ENCODE results near the gene COL4A2. TPM values are rescaled to one million over a fixed set of nuclear protein-coding genes. Genes with fewer than 3 reads are reported as not detected.
"Not testable (repeated sequence)": the region's sequence is repeated elsewhere in the genome, so short reads cannot be mapped to it uniquely, and the experiment has no call there.

COL4A2 gene
- total RNA-seq, 4 donors from 2014 or later: 75.1 to 322 (median 115) TPM

DNA sequence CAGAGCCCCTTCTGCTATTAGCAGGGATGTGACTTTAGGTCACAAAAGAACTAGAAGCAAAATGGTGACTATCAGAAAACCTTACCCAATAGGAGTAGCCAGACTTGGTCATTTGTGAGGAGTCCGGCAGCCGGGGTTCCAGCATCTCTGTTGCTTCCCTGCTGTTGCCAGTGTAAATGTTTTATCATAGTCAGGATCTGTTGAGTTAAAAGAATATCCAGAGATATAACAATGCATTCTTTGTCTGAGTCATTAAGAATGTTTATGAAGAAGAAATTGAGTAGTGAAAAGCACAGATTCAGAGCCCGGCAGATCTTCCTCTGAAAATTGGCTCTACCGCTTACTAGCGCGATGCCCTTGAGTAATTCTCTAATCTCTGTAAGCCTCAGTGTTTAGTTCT, 84.2 kb downstream of the COL4A2 start:
- H3K4me1 ChIP-seq: peaks cover 6 to 18% (median 14%) of the 10 kb centered on the region in 4 donors

DNA sequence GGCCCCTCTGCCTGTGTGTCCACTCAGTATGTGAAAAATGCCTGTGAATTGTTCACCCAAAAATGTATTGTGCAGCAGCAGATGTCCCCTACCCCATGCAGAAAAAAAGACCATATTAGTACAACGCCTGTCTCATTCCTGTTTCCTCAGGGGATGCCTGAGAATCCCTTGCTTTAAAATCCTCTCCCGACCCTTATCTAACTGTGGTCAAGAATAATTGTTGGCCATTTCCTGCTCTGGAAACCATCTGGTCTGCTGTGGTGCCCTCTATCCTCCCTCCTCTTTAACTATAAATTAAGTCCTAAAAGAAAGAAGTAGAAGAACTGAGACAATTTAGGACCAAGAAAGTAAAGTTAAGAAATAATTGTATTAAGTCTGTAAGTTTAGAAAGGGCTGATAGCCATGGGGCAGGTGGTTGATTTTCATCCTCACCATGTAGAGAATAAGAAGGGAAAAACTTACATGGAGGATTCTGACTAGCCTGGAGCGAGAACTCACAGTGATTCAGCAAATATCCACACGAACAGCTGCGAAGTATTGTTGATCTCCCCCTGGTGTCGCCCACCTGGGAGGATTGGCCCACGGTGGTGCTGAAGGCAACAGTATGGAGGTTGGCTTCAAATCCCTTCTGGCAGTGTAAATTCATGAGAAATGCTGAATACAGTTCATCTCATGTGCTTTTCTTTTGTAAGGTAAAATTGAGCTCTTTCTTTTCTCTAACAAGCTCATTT, 85.6 kb downstream of the COL4A2 start:
- H3K9me3 ChIP-seq: no peaks in the 10 kb centered on the region
- TF ChIP-seq POLR2AphosphoS5 (IDR thresholded peaks at IDR 0.05) (no peak), EP300 (IDR thresholded peaks at IDR 0.05; ENCODE audit: low read depth) (no peak), POLR2A (IDR thresholded peaks at IDR 0.05) (no peak)
- TF ChIP-seq, protein P1, sequence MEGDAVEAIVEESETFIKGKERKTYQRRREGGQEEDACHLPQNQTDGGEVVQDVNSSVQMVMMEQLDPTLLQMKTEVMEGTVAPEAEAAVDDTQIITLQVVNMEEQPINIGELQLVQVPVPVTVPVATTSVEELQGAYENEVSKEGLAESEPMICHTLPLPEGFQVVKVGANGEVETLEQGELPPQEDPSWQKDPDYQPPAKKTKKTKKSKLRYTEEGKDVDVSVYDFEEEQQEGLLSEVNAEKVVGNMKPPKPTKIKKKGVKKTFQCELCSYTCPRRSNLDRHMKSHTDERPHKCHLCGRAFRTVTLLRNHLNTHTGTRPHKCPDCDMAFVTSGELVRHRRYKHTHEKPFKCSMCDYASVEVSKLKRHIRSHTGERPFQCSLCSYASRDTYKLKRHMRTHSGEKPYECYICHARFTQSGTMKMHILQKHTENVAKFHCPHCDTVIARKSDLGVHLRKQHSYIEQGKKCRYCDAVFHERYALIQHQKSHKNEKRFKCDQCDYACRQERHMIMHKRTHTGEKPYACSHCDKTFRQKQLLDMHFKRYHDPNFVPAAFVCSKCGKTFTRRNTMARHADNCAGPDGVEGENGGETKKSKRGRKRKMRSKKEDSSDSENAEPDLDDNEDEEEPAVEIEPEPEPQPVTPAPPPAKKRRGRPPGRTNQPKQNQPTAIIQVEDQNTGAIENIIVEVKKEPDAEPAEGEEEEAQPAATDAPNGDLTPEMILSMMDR (IDR thresholded peaks at IDR 0.05): no peak
- no peak for DNase-seq
- WGBS, 2 donors (ENCODE audit: low coverage in 1 of 2): 68 to 71% methylated on average over 6 to 7 of the region's 7 CpGs
- no peaks in the 10 kb centered on the region for H3K27me3 ChIP-seq
- H3K4me3 ChIP-seq: no peak overlapping the region
- in situ Hi-C loops (cut with MboI; ENCODE audit: low pct_ligation_motif_present in 1 of 4, low pct_unique_long_range_greater_than_20kb in 1 of 4, low sequenced_read_pairs in 3 of 4) (no loop called here), intact Hi-C loops (cut with DNase I; ENCODE audit: low total_unique reads) (no loop called here)
- peaks cover 7 to 20% (median 13%) of the 10 kb centered on the region in 4 donors for H3K4me1 ChIP-seq
- H3K36me3 ChIP-seq: no peaks in the 10 kb centered on the region
- peak overlapping the region; percentile 77 to 94 (median 88) for H3K27ac ChIP-seq

More for the DNA sequence above, 84.2 kb downstream of the COL4A2 start:
- H3K27ac ChIP-seq: peak overlapping the region; percentile 77 to 94 (median 88)
- H3K9me3 ChIP-seq: no peaks in the 10 kb centered on the region
- no peaks in the 10 kb centered on the region for H3K27me3 ChIP-seq
- in situ Hi-C loops (cut with MboI; ENCODE audit: low pct_ligation_motif_present in 1 of 4, low pct_unique_long_range_greater_than_20kb in 1 of 4, low sequenced_read_pairs in 3 of 4): no loop called here
- WGBS, 2 donors (ENCODE audit: low coverage in 1 of 2): 67 to 83% methylated on average over 1 to 6 of the region's 6 CpGs
- intact Hi-C loops (cut with DNase I; ENCODE audit: low total_unique reads): no loop called here
- no peak overlapping the region for H3K4me3 ChIP-seq
- DNase-seq: no peak
- no peaks in the 10 kb centered on the region for H3K36me3 ChIP-seq
- TF ChIP-seq POLR2A (IDR thresholded peaks at IDR 0.05): no peak
- no peak for TF ChIP-seq POLR2AphosphoS5 (IDR thresholded peaks at IDR 0.05)
- TF ChIP-seq, protein P1 (IDR thresholded peaks at IDR 0.05): no peak
- TF ChIP-seq EP300 (IDR thresholded peaks at IDR 0.05; ENCODE audit: low read depth): no peak

DNA sequence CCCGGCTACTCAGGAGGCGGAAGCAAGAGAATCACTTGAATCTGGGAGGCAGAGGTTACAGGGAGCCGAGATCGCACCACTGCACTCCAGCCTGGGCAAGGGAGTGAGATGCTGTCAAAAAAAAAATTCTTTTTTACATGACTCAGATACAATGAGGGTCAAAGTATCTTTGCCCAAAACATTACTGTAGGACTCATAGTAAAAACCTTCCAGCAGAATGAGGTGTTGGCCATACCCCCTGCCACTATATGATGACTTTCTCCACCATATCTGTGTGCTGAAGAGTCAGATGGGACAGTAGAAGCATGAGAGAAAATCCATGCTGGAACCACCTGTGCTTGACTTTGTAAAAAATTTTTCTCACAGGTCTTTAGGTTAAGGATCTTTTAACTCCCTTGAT, 86.7 kb downstream of the COL4A2 start:
- TF ChIP-seq POLR2AphosphoS5 (IDR thresholded peaks at IDR 0.05): no peak
- no peak for TF ChIP-seq POLR2A (IDR thresholded peaks at IDR 0.05)
- no peak for TF ChIP-seq EP300 (IDR thresholded peaks at IDR 0.05; ENCODE audit: low read depth)
- TF ChIP-seq, protein P1 (IDR thresholded peaks at IDR 0.05): no peak
- DNase-seq: no peak
- intact Hi-C loops (cut with DNase I; ENCODE audit: low total_unique reads) (no loop called here), in situ Hi-C loops (cut with MboI; ENCODE audit: low pct_ligation_motif_present in 1 of 4, low pct_unique_long_range_greater_than_20kb in 1 of 4, low sequenced_read_pairs in 3 of 4) (no loop called here)
- Histone ChIP-seq H3K9me3 (no peaks in the 10 kb centered on the region), H3K27ac (peak overlapping the region; percentile 77 to 94 (median 88)), H3K4me1 (peaks cover 3 to 21% (median 13%) of the 10 kb centered on the region in 4 donors), H3K36me3 (no peaks in the 10 kb centered on the region), H3K4me3 (no peak overlapping the region), H3K27me3 (no peaks in the 10 kb centered on the region)
- WGBS, 2 donors (ENCODE audit: low coverage in 1 of 2): 89 to 90% methylated on average over 3 to 4 of the region's 4 CpGs

DNA sequence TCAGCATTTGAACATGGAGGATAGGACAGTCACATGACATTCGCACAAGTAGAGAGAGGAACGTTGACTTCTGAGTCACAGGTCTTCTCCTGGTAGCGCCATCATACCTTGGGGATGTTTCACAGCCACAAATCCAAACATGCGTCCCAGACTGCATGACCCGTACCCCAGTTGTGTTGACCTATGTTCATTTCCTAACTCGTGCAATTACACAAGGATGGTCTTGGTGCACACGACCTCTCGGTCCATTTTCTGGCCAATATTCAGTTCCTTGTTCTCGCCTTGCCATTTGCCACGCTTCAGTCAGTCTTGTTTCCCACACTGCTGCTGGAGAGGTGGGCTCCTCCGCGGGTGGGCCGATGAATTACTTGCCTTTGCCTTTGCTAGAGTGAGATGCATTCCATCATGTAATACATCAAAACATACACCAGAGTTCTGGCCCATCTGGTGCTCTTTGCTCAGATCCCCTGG, 87.3 kb downstream of the COL4A2 start:
- DNase-seq: no peak
- intact Hi-C loops (cut with DNase I; ENCODE audit: low total_unique reads): no loop called here
- Histone ChIP-seq H3K9me3 (no peaks in the 10 kb centered on the region), H3K27ac (peak overlapping the region; percentile 77 to 94 (median 88)), H3K4me1 (peaks cover 8 to 27% (median 13%) of the 10 kb centered on the region in 4 donors), H3K4me3 (no peak overlapping the region), H3K27me3 (no peaks in the 10 kb centered on the region), H3K36me3 (no peaks in the 10 kb centered on the region)
- TF ChIP-seq, protein P1 (IDR thresholded peaks at IDR 0.05): no peak
- no peak for TF ChIP-seq EP300 (IDR thresholded peaks at IDR 0.05; ENCODE audit: low read depth)
- WGBS, 2 donors (ENCODE audit: low coverage in 1 of 2): 91 to 94% methylated on average over 10 to 13 of the region's 13 CpGs
- in situ Hi-C loops (cut with MboI; ENCODE audit: low pct_ligation_motif_present in 1 of 4, low pct_unique_long_range_greater_than_20kb in 1 of 4, low sequenced_read_pairs in 3 of 4): no loop called here

DNA sequence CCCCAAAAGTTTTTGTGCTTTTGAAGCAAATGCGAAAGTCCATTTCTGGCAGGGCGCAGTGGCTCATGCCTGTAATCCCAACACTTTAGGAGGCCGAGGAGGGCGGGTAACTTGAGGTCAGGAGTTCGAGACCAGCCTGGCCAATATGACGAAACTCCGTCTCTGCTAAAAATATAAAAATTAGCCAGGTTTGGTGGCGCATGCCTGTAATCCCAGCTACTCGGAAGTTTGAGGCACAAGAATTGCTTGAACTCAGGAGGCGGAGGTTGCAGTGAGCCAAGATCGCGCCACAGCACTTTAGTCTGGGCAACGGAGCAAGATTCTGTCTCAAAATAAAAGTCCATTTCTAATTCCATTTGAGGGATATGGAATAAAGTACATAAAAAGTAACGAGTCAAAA, 88.5 kb downstream of the COL4A2 start:
- H3K9me3 ChIP-seq; H3K4me3 ChIP-seq; H3K36me3 ChIP-seq; in situ Hi-C loops (cut with MboI; ENCODE audit: low pct_ligation_motif_present in 1 of 4, low pct_unique_long_range_greater_than_20kb in 1 of 4, low sequenced_read_pairs in 3 of 4); H3K27me3 ChIP-seq; DNase-seq: not testable (repeated sequence)
- 74 to 81% methylated on average over 11 to 14 of the region's 14 CpGs for WGBS, 2 donors (ENCODE audit: low coverage in 1 of 2)
- Histone ChIP-seq H3K27ac (peak overlapping the region; percentile 77 to 94 (median 88)), H3K4me1 (peaks cover 8 to 36% (median 14%) of the 10 kb centered on the region in 4 donors)
- intact Hi-C loops (cut with DNase I; ENCODE audit: low total_unique reads): loop anchor here (2.0 to 5.0 kb wide), 2 partner anchors 17 to 43 kb away; no protein-coding TSS in a partner anchor

Data from transverse colon (tissue), 4 donors.